T-helper 2 cell treated with Interferon-gamma antibody and Interleukin-4, amounts not matched to agents 5 μg/mL and 100 μg/mL, for 36 hours (primary cell): ENCODE results near the gene PRMT7.
A peak's percentile ranks its signal among the peaks of the same experiment; 100 is the strongest.

Experiments
- DNase-seq: peaks from one replicate; pipeline ENCODE4 v3.0.0; 2021; ENCODE audit warnings: low spot score
- H3K27ac Mint-ChIP-seq: one replicate; pipeline ENCODE4 v1.8.0; 2021; ENCODE audit warnings: mild to moderate bottlenecking, mixed read lengths
- H3K27me3 Mint-ChIP-seq: one replicate; pipeline ENCODE4 v1.8.0; 2021; ENCODE audit warnings: low read depth, mixed read lengths
- H3K36me3 Mint-ChIP-seq: one replicate; pipeline ENCODE4 v1.8.0; 2021; ENCODE audit warnings: low read depth, mixed read lengths
- H3K4me1 Mint-ChIP-seq: one replicate; pipeline ENCODE4 v1.8.0; 2021; ENCODE audit warnings: low read depth, mixed read lengths
- H3K4me3 Mint-ChIP-seq: one replicate; pipeline ENCODE4 v1.8.0; 2022; ENCODE audit warnings: mild to moderate bottlenecking, moderate library complexity, mixed read lengths
- H3K9me3 Mint-ChIP-seq: one replicate; pipeline ENCODE4 v1.8.0; 2021; ENCODE audit warnings: mixed read lengths

Gene PRMT7

GRCh38 chr16:68275611-68276191 is 35.1 kb upstream of the PRMT7 start:
- H3K4me1 Mint-ChIP-seq, result peaks cover 59% of the 10 kb centered on the region
- peaks cover 52% of the 10 kb centered on the region for H3K36me3 Mint-ChIP-seq
- peak overlapping the region; percentile 70 for H3K4me3 Mint-ChIP-seq
- no peaks in the 10 kb centered on the region for H3K27me3 Mint-ChIP-seq
- H3K27ac Mint-ChIP-seq, result peak overlapping the region; percentile 82
- DNase-seq, result peak; percentile 65
- no peaks in the 10 kb centered on the region for H3K9me3 Mint-ChIP-seq

GRCh38 chr16:68276223-68276622 is 34.6 kb upstream of the PRMT7 start:
- H3K36me3 Mint-ChIP-seq, result peaks cover 54% of the 10 kb centered on the region
- H3K4me3 Mint-ChIP-seq, result peak overlapping the region; percentile 70
- peaks cover 60% of the 10 kb centered on the region for H3K4me1 Mint-ChIP-seq

GRCh38 chr16:68279726-68280558 is 30.9 kb upstream of the PRMT7 start:
- Mint-ChIP-seq H3K9me3 (no peaks in the 10 kb centered on the region), H3K27ac (peak overlapping the region; percentile 63)

More at GRCh38 chr16:68276223-68276622, 34.6 kb upstream of the PRMT7 start:
- H3K9me3 Mint-ChIP-seq, result no peaks in the 10 kb centered on the region
- H3K27me3 Mint-ChIP-seq, result no peaks in the 10 kb centered on the region
- H3K27ac Mint-ChIP-seq, result peak overlapping the region; percentile 82
- DNase-seq, result no peak

GRCh38 chr16:68281368-68282063 is 29.3 kb upstream of the PRMT7 start:
- Mint-ChIP-seq H3K4me1 (peaks cover 55% of the 10 kb centered on the region), H3K27me3 (no peaks in the 10 kb centered on the region), H3K36me3 (peaks cover 53% of the 10 kb centered on the region), H3K9me3 (no peaks in the 10 kb centered on the region), H3K4me3 (peak overlapping the region; percentile 29), H3K27ac (peak overlapping the region; percentile 80)
- no peak for DNase-seq

More at GRCh38 chr16:68279726-68280558, 30.9 kb upstream of the PRMT7 start:
- no peak for DNase-seq
- Mint-ChIP-seq H3K36me3 (peaks cover 58% of the 10 kb centered on the region), H3K27me3 (no peaks in the 10 kb centered on the region), H3K4me1 (peaks cover 60% of the 10 kb centered on the region), H3K4me3 (no peak overlapping the region)

GRCh38 chr16:68282064-68282452 is 28.8 kb upstream of the PRMT7 start:
- DNase-seq, result no peak
- Mint-ChIP-seq H3K27ac (peak overlapping the region; percentile 80), H3K27me3 (no peaks in the 10 kb centered on the region), H3K4me1 (peaks cover 55% of the 10 kb centered on the region), H3K36me3 (peaks cover 53% of the 10 kb centered on the region), H3K9me3 (no peaks in the 10 kb centered on the region), H3K4me3 (no peak overlapping the region)

- H3K27ac Mint-ChIP-seq, result peak overlapping the region; percentile 87
- peak overlapping the region; percentile 80 for H3K4me3 Mint-ChIP-seq
- no peak for DNase-seq
- H3K27me3 Mint-ChIP-seq, result no peaks in the 10 kb centered on the region
- peaks cover 67% of the 10 kb centered on the region for H3K4me1 Mint-ChIP-seq
- H3K36me3 Mint-ChIP-seq, result peaks cover 65% of the 10 kb centered on the region
- H3K9me3 Mint-ChIP-seq, result no peaks in the 10 kb centered on the region
These were observed 27.5 kb upstream of the PRMT7 start for GRCh38 chr16:68283346-68283745.

- peaks cover 67% of the 10 kb centered on the region for H3K4me1 Mint-ChIP-seq
- peak overlapping the region; percentile 87 for H3K27ac Mint-ChIP-seq
- H3K4me3 Mint-ChIP-seq, result peak overlapping the region; percentile 80
- no peaks in the 10 kb centered on the region for H3K27me3 Mint-ChIP-seq
- peaks cover 65% of the 10 kb centered on the region for H3K36me3 Mint-ChIP-seq
- DNase-seq, result no peak
- no peaks in the 10 kb centered on the region for H3K9me3 Mint-ChIP-seq
These were observed 26.8 kb upstream of the PRMT7 start for GRCh38 chr16:68283801-68284598.

GRCh38 chr16:68284847-68285246 is 26.0 kb upstream of the PRMT7 start:
- Mint-ChIP-seq H3K27me3 (no peaks in the 10 kb centered on the region), H3K4me3 (peak overlapping the region; percentile 80), H3K27ac (peak overlapping the region; percentile 87), H3K4me1 (peaks cover 73% of the 10 kb centered on the region), H3K36me3 (peaks cover 66% of the 10 kb centered on the region), H3K9me3 (no peaks in the 10 kb centered on the region)
- DNase-seq, result no peak

- peaks cover 67% of the 10 kb centered on the region for H3K36me3 Mint-ChIP-seq
- H3K4me1 Mint-ChIP-seq, result peaks cover 79% of the 10 kb centered on the region
- no peaks in the 10 kb centered on the region for H3K27me3 Mint-ChIP-seq
- DNase-seq, result no peak
- peak overlapping the region; percentile 87 for H3K27ac Mint-ChIP-seq
- H3K4me3 Mint-ChIP-seq, result peak overlapping the region; percentile 80
- H3K9me3 Mint-ChIP-seq, result no peaks in the 10 kb centered on the region
These were observed 25.1 kb upstream of the PRMT7 start for GRCh38 chr16:68285683-68286082.

- Mint-ChIP-seq H3K4me1 (peaks cover 80% of the 10 kb centered on the region), H3K27ac (peak overlapping the region; percentile 87), H3K4me3 (peak overlapping the region; percentile 80), H3K27me3 (no peaks in the 10 kb centered on the region), H3K36me3 (peaks cover 68% of the 10 kb centered on the region), H3K9me3 (no peaks in the 10 kb centered on the region)
- DNase-seq, result no peak
These were observed 24.4 kb upstream of the PRMT7 start for GRCh38 chr16:68286153-68287074.

GRCh38 chr16:68287276-68288251 is 23.3 kb upstream of the PRMT7 start:
- Mint-ChIP-seq H3K36me3 (peaks cover 67% of the 10 kb centered on the region), H3K4me1 (peaks cover 78% of the 10 kb centered on the region), H3K27ac (peak overlapping the region; percentile 92), H3K9me3 (no peaks in the 10 kb centered on the region), H3K4me3 (peak overlapping the region; percentile 59), H3K27me3 (no peaks in the 10 kb centered on the region)
- DNase-seq, result no peak

- H3K27me3 Mint-ChIP-seq, result no peaks in the 10 kb centered on the region
These were observed 22.6 kb upstream of the PRMT7 start for GRCh38 chr16:68288252-68288650.

More at GRCh38 chr16:68288252-68288650, 22.6 kb upstream of the PRMT7 start:
- no peak for DNase-seq
- peaks cover 66% of the 10 kb centered on the region for H3K36me3 Mint-ChIP-seq
- H3K4me3 Mint-ChIP-seq, result peak overlapping the region; percentile 59
- H3K4me1 Mint-ChIP-seq, result peaks cover 74% of the 10 kb centered on the region
- H3K9me3 Mint-ChIP-seq, result no peaks in the 10 kb centered on the region
- peak overlapping the region; percentile 92 for H3K27ac Mint-ChIP-seq
